ENCODE data around the gene PTPRN. TPM values are rescaled to one million over a fixed set of nuclear protein-coding genes. Genes with fewer than 3 reads are reported as not detected.

The PTPRN gene
- total RNA-seq, 1 experiment from 2014 or later, result 6.5 TPM

DNA sequence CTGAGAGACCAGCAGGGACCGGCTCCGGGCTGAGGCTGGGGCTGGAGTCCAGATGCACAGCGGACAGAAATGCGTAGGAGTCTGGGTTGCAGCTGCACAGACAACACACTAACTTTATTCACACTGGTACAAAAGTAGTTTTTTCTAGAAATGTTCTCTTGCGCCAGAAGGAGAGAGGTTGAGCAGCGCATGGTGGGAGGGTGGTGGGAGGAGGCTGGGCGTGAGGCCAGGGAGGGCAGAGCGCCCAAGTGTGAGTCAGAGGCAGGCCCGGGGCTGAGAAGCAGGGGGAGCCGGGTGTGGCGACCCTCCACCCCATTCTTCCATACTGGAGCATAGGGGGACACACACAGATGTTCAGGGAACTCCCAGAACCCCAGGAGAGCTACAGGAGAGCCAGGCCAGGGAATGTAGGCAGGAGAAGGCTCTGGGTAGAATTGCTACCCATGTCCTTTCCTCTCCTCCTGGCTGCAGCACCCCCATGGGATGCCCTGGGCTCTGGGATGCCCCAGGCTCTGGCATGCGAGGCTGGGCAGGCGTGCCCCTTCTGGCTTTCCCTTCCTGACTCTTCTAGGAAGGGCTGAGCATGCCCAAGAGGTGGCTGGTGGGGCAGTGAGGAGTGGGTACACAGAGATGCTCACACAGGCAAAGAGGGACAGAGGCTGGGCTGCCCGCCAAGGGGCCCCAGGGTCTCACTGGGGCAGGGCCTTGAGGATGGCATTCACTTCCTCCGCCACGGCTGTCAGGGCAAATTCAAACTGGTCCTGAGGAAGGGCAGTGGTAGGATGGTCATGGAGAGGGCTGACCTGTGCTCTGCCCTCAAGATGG, 19.5 kb downstream of the PTPRN start:
- Histone ChIP-seq H2AFZ (ENCODE audit: low read length) (no peak overlapping the region), H3T11ph (ENCODE audit: low read length) (no peak overlapping the region), H3K9me3 (ENCODE audit: control insufficient read depth, low read depth, low read length) (no peaks in the 10 kb centered on the region), H3K27me3 (ENCODE audit: insufficient read depth, low read length) (no peaks in the 10 kb centered on the region), H3K9ac (ENCODE audit: extremely low read depth, insufficient read length, low read length) (no peak overlapping the region), H3K79me1 (ENCODE audit: insufficient read depth, low read depth, low read length, poor library complexity, severe bottlenecking) (no peaks in the 10 kb centered on the region), H3K14ac (ENCODE audit: insufficient read depth, low read length) (no peak overlapping the region), H2BK20ac (ENCODE audit: low read depth, low read length, poor library complexity, severe bottlenecking) (no peak overlapping the region), H4K20me1 (ENCODE audit: control insufficient read depth, insufficient read depth, insufficient read length) (no peaks in the 10 kb centered on the region), H2BK5ac (ENCODE audit: insufficient read length, low read length) (no peak overlapping the region), H4K8ac (replicated peaks; ENCODE audit: insufficient read length, low read depth, low read length) (no peak overlapping the region), H4K91ac (ENCODE audit: insufficient read length, low read depth, low read length) (no peak overlapping the region), H2BK120ac (ENCODE audit: low read depth, low read length, poor library complexity, severe bottlenecking) (no peak overlapping the region), H2BK15ac (ENCODE audit: low read depth, low read length) (no peak overlapping the region), H4K5ac (ENCODE audit: insufficient read length, low read depth, low read length) (no peak overlapping the region), H3K27ac (ENCODE audit: insufficient read length, low read depth, low read length) (no peak overlapping the region), H3K23me2 (ENCODE audit: insufficient read length, low read depth, low read length, poor library complexity, severe bottlenecking) (peaks cover 6% of the 10 kb centered on the region), H2AK5ac (ENCODE audit: insufficient read length, low read length) (no peak overlapping the region), H3K4me2 (ENCODE audit: insufficient read depth, insufficient read length, low read length) (no peak overlapping the region), H3K4me1 (ENCODE audit: insufficient read depth, low read length) (no peaks in the 10 kb centered on the region; the same call in 1 of the 2 replicates), H3K18ac (ENCODE audit: insufficient read length, low read depth, low read length) (no peak overlapping the region), H3K56ac (ENCODE audit: insufficient read length, low read depth, low read length) (no peak overlapping the region), H3K79me2 (ENCODE audit: insufficient read depth, low read length) (no peaks in the 10 kb centered on the region), H3K4ac (ENCODE audit: low read depth, low read length) (no peak overlapping the region), H2BK12ac (ENCODE audit: insufficient read length, low read depth, low read length) (no peak overlapping the region), H3K23ac (ENCODE audit: insufficient read length, low read depth, low read length) (no peak overlapping the region)
- Mint-ChIP-seq H3K36me3 (ENCODE audit: insufficient read depth in 1 of 3, low read depth in 3 of 3) (peaks cover 0 to 4% (median 2%) of the 10 kb centered on the region in 3 experiments; a peak in 2 of 7 replicates), H3K27ac (no peak overlapping the region), H3K9me3 (peaks cover 2% of the 10 kb centered on the region in 2 experiments; a peak in 1 of 5 replicates), H3K4me3 (no peak overlapping the region), H3K27me3 (ENCODE audit: low read depth) (peaks cover 26% of the 10 kb centered on the region), H3K4me1 (peaks cover 14 to 20% of the 10 kb centered on the region in 2 experiments)
- no peak for DNase-seq
- TF ChIP-seq, protein P1, sequence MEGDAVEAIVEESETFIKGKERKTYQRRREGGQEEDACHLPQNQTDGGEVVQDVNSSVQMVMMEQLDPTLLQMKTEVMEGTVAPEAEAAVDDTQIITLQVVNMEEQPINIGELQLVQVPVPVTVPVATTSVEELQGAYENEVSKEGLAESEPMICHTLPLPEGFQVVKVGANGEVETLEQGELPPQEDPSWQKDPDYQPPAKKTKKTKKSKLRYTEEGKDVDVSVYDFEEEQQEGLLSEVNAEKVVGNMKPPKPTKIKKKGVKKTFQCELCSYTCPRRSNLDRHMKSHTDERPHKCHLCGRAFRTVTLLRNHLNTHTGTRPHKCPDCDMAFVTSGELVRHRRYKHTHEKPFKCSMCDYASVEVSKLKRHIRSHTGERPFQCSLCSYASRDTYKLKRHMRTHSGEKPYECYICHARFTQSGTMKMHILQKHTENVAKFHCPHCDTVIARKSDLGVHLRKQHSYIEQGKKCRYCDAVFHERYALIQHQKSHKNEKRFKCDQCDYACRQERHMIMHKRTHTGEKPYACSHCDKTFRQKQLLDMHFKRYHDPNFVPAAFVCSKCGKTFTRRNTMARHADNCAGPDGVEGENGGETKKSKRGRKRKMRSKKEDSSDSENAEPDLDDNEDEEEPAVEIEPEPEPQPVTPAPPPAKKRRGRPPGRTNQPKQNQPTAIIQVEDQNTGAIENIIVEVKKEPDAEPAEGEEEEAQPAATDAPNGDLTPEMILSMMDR (conservative IDR thresholded peaks at IDR 0.05), result no peak
- no CpG with 5 or more reads among the region's 16 CpGs for WGBS (ENCODE audit: extremely low coverage, insufficient read length, low lambda C conversion rate)

Measured in H9 (cell line).